OCI-LY3 (cell line): Measurements from ENCODE around the gene DYNC1I1.

Experiments
- CTCF ChIP-seq: fragments of 200-600, 300-600 bp; sonication (generic); IDR thresholded peaks from 2 replicates; pipeline ENCODE4 v1.5.1; 2014; ENCODE audit warnings: antibody characterized with exemption, low read length, low read depth
- EZH2phosphoT487 ChIP-seq: fragments of 200-600 bp; shearing (Covaris generic); IDR thresholded peaks from 2 replicates; pipeline ENCODE4 v1.6.1; 2018; ENCODE audit warnings: antibody characterized with exemption, mixed run types, low read depth

DNA sequence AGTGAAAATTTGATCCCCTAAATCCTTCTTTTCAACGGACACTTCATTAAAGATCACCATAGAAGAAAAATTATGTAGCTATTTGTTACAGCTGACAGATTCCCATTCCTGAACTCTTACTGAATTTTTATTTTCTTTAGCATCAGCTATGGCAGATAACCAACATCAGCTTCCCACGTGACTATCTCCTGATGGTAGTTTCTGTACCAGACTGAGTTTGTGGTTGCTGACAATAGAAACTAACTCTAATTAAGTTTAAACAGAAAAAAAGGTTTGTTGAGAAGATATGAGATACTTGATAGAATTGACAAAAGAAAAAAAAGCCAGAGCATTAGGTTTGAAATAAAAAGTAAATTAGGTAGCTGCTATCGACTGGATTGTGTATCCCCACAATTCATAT is 101.8 kb downstream of the DYNC1I1 start:
- TF ChIP-seq CTCF (no peak), EZH2phosphoT487 (no peak)
